Panc1 (cell line): ENCODE results near the gene LAMC3. TPM values are rescaled to one million over a fixed set of nuclear protein-coding genes. Genes with fewer than 3 reads are reported as not detected.

Experiments
- ATAC-seq: fragments of 200-7000 bp; cut with Tn5 transposase; 2 replicates; pipeline ENCODE4 v1.9.1; 2020; ENCODE audit warnings: mild to moderate bottlenecking, moderate library complexity
- BruUV-seq: library from RNA; stranded (reverse); fragments of 400-500 nt; replicated peaks from 2 replicates; lab custom pipeline; 2021; lab: Mats Ljungman, UMichigan
- CTCF ChIA-PET: fragments of 300-600 bp; sonication (Branson Sonifier 250); formaldehyde crosslinking; loops from one replicate; lab custom pipeline; 2022; ENCODE audit warnings: antibody characterized with exemption; lab: Charles Lee
- POLR2A ChIA-PET: fragments of 300-600 bp; sonication (Branson Sonifier 250); formaldehyde crosslinking; loops from one replicate; lab custom pipeline; 2022; ENCODE audit warnings: antibody characterized with exemption; lab: Charles Lee
- DNase-seq: peaks from one replicate; pipeline ENCODE4 v3.0.0-alpha.2; 2010; ENCODE audit warnings: low read depth, low spot score
- H3K27ac ChIP-seq: 2 replicates; pipeline ENCODE4 v1.5.1; 2011; ENCODE audit warnings: mild to moderate bottlenecking, low read length, inconsistent platforms
- H3K27me3 ChIP-seq: fragments of 200-500 bp; sonication (Bioruptor generic); 2 replicates; pipeline ENCODE4 v1.6.0; 2014; ENCODE audit warnings: low read length, inconsistent platforms; ENCODE audit not compliant: control insufficient read depth, insufficient read depth
- H3K36me3 ChIP-seq: fragments of 200-500 bp; sonication (Bioruptor generic); 2 replicates; pipeline ENCODE4 v1.5.1; 2014; ENCODE audit warnings: inconsistent platforms, mild to moderate bottlenecking, low read length, moderate library complexity; ENCODE audit not compliant: control insufficient read depth, insufficient read depth
- H3K4me1 ChIP-seq: 2 replicates; pipeline ENCODE4 v1.5.1; 2011; ENCODE audit warnings: inconsistent platforms, mild to moderate bottlenecking, low read length, moderate library complexity; ENCODE audit not compliant: control insufficient read depth, insufficient read depth
- H3K4me3 ChIP-seq, 2 experiments: 2 replicates each; pipeline ENCODE4 v1.5.1; 2011 to 2012; ENCODE audit warnings: low read depth in 2 of 2, low read length in 2 of 2, mild to moderate bottlenecking in 2 of 2, inconsistent platforms in 1 of 2, moderate library complexity in 1 of 2
- H3K9me3 ChIP-seq: fragments of 200-500 bp; sonication (Bioruptor generic); 2 replicates; pipeline ENCODE4 v1.5.1; 2014; ENCODE audit warnings: low read depth, mild to moderate bottlenecking, inconsistent platforms, low read length, moderate library complexity; ENCODE audit not compliant: control insufficient read depth, insufficient read depth
- POLR2AphosphoS5 ChIP-seq: IDR thresholded peaks from 2 replicates; pipeline ENCODE4 v1.6.1; 2012; ENCODE audit warnings: mild to moderate bottlenecking, low read depth, low read length, moderate library complexity
- SIN3A ChIP-seq: IDR thresholded peaks from 2 replicates; pipeline ENCODE4 v1.6.1; 2012; ENCODE audit warnings: low read depth, mild to moderate bottlenecking, low read length, moderate library complexity, borderline replicate concordance; ENCODE audit not compliant: insufficient read depth
- TCF7L2 ChIP-seq: IDR thresholded peaks from 2 replicates; pipeline ENCODE4 v1.6.1; 2011; ENCODE audit warnings: mild to moderate bottlenecking, low read depth, low read length, inconsistent platforms
- in situ Hi-C: cut with HindIII; loops from 2 replicates; pipeline ENCODE4 v1.10.0; 2016; ENCODE audit warnings: low sequenced_read_pairs, low pct_unique_long_range_greater_than_20kb
- intact Hi-C: fragments of 100-400 bp; cut with micrococcal nuclease; formaldehyde crosslinking; loops from one replicate; pipeline ENCODE4 v1.10.0; 2022; ENCODE audit not compliant: unreplicated experiment
- total RNA-seq: library from RNA; stranded (reverse); gene quantifications from one replicate; pipeline ENCODE4 v1.2.1, GENCODE V29; 2021; ENCODE audit not compliant: unreplicated experiment
- TF ChIP-seq, protein P1 (sequence below), 2 experiments: IDR thresholded peaks; 2 replicates each; pipeline ENCODE4 v1.6.1; 2011 to 2012; ENCODE audit warnings: low read depth in 2 of 2, control low read depth in 1 of 2, low read length in 1 of 2, mild to moderate bottlenecking in 1 of 2, moderate library complexity in 1 of 2; ENCODE audit not compliant: insufficient read depth in 1 of 2
- TF ChIP-seq, protein P2 (sequence below): fragments of 450-650 bp; IDR thresholded peaks from 2 replicates; pipeline ENCODE4 v1.5.1; 2017; ENCODE audit warnings: mild to moderate bottlenecking

The LAMC3 gene
- total RNA-seq, 1 experiment from 2014 or later, result 16.4 TPM

DNA sequence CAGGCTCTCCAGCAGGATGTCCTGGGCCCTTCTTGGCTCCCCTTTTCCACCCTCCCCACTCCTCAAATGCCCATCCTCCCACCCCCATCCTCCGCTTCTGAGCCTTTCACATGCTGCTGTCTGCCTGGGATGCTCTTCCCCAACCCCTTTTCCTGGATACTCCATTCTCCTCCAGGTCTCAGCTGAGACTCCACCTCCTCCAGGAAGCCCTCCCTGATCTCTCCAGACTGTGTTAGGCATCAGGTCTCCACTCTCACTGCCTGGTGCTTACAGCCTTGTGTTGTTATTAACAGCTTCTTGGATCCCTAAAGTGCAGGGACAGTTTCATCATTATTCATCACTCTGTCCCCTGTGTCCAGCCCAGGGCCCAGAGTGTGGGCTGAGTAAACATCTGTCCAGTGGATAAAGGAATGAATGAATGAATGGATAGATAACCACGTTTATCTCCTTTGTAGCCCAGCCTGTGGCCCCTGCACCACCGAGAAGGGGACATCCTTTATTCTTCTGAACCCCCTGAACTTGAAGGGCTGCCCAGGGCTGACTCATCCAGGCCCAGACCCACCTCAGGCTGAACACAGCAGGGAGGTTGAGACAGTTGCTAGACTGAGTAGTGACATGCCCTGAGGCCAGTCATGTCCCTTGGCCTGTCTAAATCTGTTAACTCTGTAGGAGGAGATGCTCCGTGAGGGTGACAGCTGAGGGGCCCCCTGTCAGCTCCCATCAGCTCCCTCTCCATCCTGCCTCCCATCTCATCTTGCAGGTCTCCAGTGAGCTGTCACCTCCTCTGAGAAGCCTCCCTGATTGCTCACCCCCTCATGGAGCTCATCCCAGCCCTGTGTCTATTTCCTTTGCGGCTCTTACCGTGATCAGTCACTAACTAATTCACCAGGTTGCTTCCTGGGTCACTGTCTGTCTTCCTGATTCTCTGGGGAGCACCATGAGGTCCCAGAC lies 14.6 kb upstream of the LAMC3 start:
- CTCF ChIA-PET, result no interaction called here
- no peak for DNase-seq
- H3K36me3 ChIP-seq, result no peaks in the 10 kb centered on the region
- POLR2A ChIA-PET, result interaction anchor here (0.7 kb wide), 1 partner anchor 62 kb away, joined by 16 read pairs; no protein-coding TSS in a partner anchor
- TF ChIP-seq POLR2AphosphoS5 (no peak), SIN3A (no peak), TCF7L2 (no peak)
- TF ChIP-seq, protein P1, sequence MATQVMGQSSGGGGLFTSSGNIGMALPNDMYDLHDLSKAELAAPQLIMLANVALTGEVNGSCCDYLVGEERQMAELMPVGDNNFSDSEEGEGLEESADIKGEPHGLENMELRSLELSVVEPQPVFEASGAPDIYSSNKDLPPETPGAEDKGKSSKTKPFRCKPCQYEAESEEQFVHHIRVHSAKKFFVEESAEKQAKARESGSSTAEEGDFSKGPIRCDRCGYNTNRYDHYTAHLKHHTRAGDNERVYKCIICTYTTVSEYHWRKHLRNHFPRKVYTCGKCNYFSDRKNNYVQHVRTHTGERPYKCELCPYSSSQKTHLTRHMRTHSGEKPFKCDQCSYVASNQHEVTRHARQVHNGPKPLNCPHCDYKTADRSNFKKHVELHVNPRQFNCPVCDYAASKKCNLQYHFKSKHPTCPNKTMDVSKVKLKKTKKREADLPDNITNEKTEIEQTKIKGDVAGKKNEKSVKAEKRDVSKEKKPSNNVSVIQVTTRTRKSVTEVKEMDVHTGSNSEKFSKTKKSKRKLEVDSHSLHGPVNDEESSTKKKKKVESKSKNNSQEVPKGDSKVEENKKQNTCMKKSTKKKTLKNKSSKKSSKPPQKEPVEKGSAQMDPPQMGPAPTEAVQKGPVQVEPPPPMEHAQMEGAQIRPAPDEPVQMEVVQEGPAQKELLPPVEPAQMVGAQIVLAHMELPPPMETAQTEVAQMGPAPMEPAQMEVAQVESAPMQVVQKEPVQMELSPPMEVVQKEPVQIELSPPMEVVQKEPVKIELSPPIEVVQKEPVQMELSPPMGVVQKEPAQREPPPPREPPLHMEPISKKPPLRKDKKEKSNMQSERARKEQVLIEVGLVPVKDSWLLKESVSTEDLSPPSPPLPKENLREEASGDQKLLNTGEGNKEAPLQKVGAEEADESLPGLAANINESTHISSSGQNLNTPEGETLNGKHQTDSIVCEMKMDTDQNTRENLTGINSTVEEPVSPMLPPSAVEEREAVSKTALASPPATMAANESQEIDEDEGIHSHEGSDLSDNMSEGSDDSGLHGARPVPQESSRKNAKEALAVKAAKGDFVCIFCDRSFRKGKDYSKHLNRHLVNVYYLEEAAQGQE (IDR thresholded peaks at IDR 0.05; ENCODE audit: insufficient read depth in 1 of 2, low read depth in 2 of 2, low read length in 1 of 2), result no peak
- TF ChIP-seq, protein P2, sequence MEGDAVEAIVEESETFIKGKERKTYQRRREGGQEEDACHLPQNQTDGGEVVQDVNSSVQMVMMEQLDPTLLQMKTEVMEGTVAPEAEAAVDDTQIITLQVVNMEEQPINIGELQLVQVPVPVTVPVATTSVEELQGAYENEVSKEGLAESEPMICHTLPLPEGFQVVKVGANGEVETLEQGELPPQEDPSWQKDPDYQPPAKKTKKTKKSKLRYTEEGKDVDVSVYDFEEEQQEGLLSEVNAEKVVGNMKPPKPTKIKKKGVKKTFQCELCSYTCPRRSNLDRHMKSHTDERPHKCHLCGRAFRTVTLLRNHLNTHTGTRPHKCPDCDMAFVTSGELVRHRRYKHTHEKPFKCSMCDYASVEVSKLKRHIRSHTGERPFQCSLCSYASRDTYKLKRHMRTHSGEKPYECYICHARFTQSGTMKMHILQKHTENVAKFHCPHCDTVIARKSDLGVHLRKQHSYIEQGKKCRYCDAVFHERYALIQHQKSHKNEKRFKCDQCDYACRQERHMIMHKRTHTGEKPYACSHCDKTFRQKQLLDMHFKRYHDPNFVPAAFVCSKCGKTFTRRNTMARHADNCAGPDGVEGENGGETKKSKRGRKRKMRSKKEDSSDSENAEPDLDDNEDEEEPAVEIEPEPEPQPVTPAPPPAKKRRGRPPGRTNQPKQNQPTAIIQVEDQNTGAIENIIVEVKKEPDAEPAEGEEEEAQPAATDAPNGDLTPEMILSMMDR, result no peak
- no peak overlapping the region for H3K27ac ChIP-seq
- H3K27me3 ChIP-seq, result no peaks in the 10 kb centered on the region
- intact Hi-C loops (loop anchor here (5.0 kb wide), 1 partner anchor 122 kb away; no protein-coding TSS in a partner anchor), in situ Hi-C loops (no loop called here)
- H3K4me3 ChIP-seq, result no peak overlapping the region
- H3K4me1 ChIP-seq, result peaks cover 3% of the 10 kb centered on the region; the same call in 1 of the 2 replicates
- no TSS peak for BruUV-seq
- no peaks in the 10 kb centered on the region for H3K9me3 ChIP-seq
- no peak for ATAC-seq

DNA sequence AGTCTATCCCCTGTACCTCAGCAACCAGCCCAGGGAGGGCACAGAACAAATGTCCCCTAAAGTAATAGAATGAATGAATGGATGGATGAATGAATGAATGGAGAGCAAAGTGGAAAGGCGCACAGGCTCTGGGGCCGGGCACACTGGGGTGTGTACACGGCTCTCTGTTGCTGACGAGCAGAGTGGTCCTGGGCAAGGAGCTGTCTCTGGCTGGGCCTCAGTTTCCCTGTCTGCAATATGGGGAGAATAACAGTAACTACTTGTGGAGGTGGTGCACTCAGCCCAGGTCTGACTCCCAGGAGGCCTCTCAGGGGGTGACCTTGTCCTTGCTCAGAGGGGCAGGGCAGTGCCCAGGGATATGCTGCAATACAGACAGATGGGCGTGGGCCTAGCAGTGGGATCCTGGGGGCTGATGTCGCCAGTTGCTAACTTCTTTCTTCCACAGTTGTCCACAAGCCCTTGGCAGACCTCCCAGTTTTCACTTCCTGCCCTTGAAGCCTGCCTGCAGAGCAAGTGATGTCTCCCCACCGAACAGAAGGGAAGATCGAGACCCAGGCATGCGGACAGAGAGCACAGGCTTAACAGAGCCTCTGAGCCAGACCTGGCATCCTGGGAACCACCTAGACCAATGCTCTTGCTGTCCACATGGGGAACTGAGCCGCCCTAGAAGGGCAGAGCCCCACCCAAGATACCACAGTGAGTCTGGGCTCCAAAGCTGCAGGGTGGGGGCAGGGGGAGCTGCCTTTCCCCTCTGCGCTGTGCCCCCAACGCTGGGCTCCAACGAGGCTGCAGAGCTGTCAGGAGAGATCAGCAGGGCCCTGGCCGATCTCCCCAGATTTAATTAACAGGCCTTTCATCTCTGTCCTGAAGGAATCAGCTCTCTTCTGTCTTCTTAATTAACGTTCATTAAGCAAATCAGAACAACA lies 13.6 kb upstream of the LAMC3 start:
- intact Hi-C loops (loop anchor here (5.0 kb wide), 1 partner anchor 123 kb away; no protein-coding TSS in a partner anchor), in situ Hi-C loops (no loop called here)
- no peak for DNase-seq
- no peak for TF ChIP-seq POLR2AphosphoS5
- TF ChIP-seq, protein P1 (IDR thresholded peaks at IDR 0.05; ENCODE audit: insufficient read depth in 1 of 2, low read depth in 2 of 2, low read length in 1 of 2), result no peak
- TF ChIP-seq, protein P2, result no peak
- no peak for TF ChIP-seq SIN3A
- TF ChIP-seq TCF7L2, result no peak
- BruUV-seq, result no TSS peak
- ChIA-PET CTCF (no interaction called here), POLR2A (no interaction called here)
- Histone ChIP-seq H3K9me3 (no peaks in the 10 kb centered on the region), H3K27ac (no peak overlapping the region), H3K27me3 (no peaks in the 10 kb centered on the region), H3K4me1 (peaks cover 3% of the 10 kb centered on the region; the same call in 1 of the 2 replicates), H3K4me3 (no peak overlapping the region), H3K36me3 (no peaks in the 10 kb centered on the region)
- ATAC-seq, result peak; percentile 57
